NK-92 (cell line): ENCODE measurements around the gene CTNNA2.
"Not testable (repeated sequence)": the region's sequence is repeated elsewhere in the genome, so short reads cannot be mapped to it uniquely, and the experiment has no call there.

ENCODE experiments used
- DNase-seq: peaks from one replicate; lab custom pipeline; 2025; ENCODE audit not compliant: unreplicated experiment; lab: John Stamatoyannopoulos, UW

Gene CTNNA2

GRCh38 chr2:80132281-80132680 lies 619.4 kb downstream of the CTNNA2 start:
- DNase-seq: no peak

DNA sequence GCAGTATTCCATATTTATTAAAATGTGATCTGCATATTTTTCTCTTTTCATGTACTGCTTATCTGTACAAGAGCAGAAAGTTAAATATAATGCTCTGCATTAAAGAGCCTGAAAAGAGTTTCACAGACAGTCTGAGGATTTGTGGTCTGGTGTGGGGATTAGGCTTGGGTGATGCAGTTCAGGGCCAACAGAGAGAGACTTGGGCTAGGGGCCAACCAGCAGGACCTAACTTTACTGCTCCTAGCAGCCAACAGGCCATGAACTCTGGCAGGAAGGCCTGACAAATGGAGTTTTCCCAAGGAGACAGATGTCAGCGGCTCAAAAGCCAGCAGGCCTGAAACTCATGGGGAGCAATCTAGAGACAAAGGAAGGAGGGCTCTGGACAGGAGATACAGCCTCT lies 622.1 kb downstream of the CTNNA2 start:
- DNase-seq: no peak

DNA sequence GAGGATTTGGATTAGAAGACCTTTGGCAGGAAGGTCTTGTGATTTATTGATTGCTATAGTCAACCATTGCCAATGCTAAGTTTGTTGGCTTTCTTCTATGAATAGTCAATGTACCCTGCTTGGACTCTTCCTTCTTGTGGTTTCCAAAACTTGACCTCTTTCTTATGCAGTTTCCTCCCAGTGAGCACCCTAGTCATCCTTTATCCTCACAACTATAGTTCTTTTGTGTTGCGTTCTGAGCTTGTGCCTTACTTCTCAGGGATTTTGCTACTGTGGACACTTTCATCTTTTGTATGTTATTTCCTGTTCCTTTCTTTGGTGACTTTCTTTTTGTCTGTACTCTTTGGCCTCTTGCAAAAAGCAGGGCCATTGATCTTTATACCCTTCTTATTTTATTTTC lies 623.5 kb downstream of the CTNNA2 start:
- no peak for DNase-seq

DNA sequence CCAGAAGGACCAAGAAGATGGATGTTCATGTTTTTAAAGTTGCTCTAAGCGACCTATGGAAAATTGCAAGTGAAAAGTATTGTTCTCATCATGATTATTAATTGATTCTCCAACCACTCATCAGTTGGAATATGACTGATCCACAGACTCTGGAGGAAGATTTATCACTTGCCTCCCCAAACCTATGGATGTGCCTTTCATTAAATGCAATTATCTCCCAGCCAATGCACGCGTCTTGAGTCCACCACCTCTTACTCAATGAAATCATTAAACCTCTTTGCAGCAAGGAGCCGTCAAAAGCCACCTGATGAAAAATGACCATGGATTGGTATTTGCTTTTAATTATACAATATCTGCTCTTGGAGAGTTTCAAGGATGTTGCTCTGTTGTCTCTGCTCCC lies 626.1 kb downstream of the CTNNA2 start:
- no peak for DNase-seq

DNA sequence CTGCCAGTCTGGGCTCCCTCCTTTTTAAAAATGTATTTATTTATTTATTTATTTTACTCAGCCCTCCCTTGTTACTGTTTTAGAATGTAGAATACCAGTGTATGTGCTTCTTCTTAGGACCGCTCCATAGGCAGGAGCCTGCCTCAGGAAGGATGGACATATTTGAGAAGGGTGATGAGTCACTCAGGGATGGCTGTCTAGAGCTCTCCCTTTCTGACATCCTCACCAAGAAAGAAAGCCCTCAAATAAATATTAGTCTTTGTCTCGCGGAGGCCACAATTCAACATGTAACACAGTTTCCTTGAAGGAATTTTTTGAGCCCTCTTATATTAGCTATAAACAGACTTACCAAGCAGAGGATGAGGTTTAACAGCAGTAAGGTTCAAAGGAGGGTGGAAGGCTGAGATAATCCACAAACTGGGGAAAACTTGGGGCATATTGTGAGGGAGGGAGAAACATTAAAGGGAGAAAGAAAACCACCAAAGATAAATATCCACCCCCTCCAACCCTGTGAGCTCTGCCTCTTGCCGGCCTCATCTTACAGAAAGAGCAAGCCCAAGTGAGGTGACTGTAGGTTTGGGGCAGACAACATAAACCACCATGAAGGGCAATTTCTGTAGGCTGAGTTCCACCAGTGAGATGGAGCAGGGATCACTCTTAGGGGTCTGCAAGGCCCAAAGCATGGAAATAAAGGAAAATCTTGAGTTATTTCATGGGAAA lies 628.3 kb downstream of the CTNNA2 start:
- no peak for DNase-seq

- no peak for DNase-seq
Measured at GRCh38 chr2:80145499-80145898, 632.6 kb downstream of the CTNNA2 start.

DNA sequence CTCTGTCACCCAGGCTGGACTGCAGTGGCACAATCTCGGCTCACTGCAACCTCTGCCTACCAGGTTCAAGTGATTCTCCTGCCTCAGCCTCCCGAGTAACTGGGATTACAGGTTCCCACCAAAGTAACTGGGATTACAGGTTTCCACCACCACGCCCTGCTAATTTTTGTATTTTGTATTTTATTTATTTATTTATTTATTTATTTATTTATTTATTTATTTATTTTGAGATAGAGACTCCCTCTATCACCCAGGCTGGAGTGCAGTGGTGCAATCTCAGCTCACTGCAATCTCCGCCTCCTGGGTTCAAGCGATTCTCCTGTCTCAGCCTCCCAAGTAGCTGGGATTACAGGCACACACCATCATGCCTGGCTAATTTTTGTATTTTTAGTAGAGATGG lies 633.9 kb downstream of the CTNNA2 start:
- DNase-seq: not testable (repeated sequence)

- DNase-seq: no peak
Measured at GRCh38 chr2:80147690-80148089, 634.8 kb downstream of the CTNNA2 start.

DNA sequence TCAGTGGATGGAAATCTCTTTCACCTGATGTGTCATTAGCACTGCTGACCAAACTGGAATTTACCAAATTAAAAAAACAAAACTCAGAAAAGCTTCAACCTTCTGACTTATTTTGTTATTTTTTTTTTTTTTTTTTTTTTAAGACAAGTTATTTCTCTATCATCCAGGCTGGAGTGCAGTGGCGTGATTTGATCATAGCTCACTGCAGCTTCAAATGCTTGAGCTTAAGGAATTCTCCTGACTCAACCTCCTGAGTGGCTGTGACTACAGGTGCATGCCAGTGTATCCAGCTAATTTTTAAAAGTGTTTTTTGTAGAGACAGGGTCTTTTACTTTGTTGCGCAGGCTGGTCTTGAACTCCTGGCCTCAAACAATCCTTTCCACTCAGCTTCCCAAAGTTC lies 636.1 kb downstream of the CTNNA2 start:
- DNase-seq: no peak

GRCh38 chr2:80149991-80150390 lies 637.1 kb downstream of the CTNNA2 start:
- DNase-seq: no peak

- no peak for DNase-seq
Measured at GRCh38 chr2:80151248-80151647, 638.4 kb downstream of the CTNNA2 start.

GRCh38 chr2:80151651-80152050 lies 638.8 kb downstream of the CTNNA2 start:
- DNase-seq: no peak

DNA sequence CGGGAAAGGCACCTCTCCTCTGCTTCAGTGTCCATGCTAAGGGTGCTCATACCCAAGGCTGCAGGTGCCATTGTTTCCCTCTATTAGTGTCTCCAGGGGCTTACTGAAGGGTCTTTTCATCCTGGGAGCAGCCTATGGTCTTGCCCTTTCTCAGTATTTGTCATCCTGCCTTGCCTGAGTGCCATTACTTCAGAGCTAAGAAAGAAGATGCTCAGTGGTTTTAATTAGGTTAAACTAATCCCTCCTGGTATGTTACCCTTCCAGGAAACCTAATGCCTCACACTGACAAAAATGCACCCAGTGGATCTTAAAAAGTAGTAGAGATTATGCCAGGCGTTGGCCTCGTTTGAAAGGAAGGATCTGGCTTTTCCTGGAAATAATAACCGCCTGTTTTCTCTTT lies 640.3 kb downstream of the CTNNA2 start:
- DNase-seq: no peak

DNA sequence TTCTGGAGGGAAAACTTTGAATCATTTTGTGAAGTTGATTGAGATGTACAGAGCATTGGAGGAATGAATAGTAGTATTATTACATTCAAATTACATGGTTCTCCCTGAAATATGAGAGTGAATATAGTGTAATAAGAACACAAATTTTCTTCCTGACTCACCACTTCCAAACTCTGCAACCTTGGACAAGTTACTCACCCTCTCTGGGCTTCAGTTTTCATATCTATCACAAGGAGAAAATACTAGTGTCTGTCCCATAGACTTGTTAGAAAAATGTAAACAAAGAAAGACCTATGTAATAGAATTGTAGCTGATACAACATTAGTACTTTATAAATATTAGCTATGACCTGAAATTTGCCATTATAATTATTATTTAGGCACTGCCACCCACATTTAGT lies 640.9 kb downstream of the CTNNA2 start:
- DNase-seq: no peak

- no peak for DNase-seq
Measured at GRCh38 chr2:80154231-80154915, 641.5 kb downstream of the CTNNA2 start.

- no peak for DNase-seq
Measured at GRCh38 chr2:80164375-80164774, 651.5 kb downstream of the CTNNA2 start.

DNA sequence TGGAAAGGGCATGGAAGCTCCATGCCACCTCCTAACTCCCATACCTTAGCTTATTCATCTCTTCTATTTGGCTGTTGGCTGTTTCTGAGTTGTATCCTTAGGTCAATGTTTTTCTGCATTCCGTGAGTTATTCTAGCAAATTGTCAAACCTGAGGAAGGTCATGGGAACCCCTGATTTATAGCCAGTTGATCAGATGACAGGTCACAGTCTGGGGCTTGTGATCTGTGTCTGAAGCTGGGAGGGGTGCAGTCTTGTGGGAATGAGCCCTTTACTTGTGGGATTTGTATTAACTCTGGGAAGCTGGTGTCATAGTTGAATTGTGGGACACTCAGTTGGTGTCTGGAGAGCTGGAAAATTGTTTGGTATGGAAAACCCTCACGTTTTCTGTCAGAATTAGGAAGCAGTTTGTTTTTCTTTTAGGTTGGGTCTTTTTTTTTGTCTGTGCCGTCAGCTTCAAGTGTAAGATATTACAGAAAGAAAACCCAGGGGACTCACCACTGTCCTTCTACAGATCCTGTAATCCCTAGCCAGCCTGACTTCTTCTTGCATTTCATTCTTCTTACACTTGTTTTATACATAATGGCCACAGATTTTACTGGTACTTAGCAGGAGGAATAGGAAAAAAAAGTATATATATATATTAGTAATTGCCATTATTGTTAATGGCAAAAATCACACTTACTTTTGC lies 653.8 kb downstream of the CTNNA2 start:
- no peak for DNase-seq

- DNase-seq: no peak
Measured at GRCh38 chr2:80167284-80167808, 654.5 kb downstream of the CTNNA2 start.

GRCh38 chr2:80168037-80168436 lies 655.2 kb downstream of the CTNNA2 start:
- no peak for DNase-seq

DNA sequence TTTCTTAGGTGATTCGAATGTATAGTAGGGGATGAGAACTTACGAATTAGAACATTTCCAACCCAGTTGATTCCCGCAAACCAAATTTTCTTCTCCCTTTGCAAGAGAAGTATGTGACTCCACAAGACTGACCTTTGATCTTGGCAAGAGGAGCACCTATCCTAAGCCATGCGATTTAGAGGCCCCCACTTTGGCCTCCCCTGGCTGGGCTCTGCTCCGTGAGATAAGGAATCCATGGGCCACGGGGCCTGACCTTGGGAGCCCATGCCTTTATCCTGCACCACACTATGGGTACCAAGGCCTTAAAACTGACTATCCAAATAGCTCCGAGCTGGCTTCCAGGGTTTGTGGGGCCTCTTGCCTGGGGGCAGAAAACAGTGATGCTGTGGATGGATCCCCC lies 656.0 kb downstream of the CTNNA2 start:
- no peak for DNase-seq

DNA sequence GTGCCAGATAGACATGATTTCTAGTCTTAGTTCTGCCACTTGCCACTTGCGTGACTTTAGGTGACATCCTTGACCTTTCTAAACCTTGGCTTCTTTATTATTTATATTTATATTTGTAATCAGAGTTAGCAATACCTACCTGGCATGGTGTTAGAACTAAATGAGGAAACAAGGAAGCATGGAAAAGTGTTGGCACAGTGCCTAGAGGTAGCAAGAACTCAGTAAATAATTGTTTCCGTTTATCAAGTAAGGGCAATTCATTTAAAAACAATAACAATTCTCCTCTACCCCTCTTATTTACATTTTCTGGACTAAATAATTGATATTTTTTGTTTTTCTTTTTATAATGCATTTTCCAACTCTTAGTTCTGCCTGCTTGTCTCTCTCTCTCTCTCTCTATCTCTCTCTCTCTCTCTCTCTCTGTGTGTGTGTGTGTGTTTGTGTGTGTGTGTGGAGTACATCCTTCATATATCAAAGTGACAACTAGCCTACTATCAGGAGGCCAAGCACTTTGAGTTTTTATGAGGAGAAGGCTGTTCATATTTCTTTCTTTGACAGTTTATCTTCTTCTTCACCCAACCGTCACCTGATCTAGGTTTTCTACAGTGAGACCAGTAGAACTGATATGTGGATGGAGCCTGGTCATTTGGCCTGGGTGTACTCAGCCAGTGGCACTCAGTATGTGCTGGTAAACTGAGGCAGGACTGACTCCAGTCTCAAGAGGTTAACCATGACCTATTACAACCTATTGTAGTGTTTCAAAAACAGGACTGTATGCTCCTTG lies 657.2 kb downstream of the CTNNA2 start:
- DNase-seq: no peak
